WTC11 (cell line): ENCODE measurements around the gene SRSF3. TPM values are rescaled to one million over a fixed set of nuclear protein-coding genes. Genes with fewer than 3 reads are reported as not detected.

Source experiments
- ATAC-seq: fragments of 200-7000 bp; cut with Tn5 transposase; 2 replicates; pipeline ENCODE4 v1.10.0; 2021; ENCODE audit warnings: mild to moderate bottlenecking, moderate library complexity
- CTCF ChIA-PET: fragments of 300-600 bp; sonication (Branson Sonifier 250); formaldehyde crosslinking; loops from one replicate; lab custom pipeline; 2021; ENCODE audit warnings: antibody characterized with exemption; lab: Charles Lee
- POLR2A ChIA-PET: fragments of 350-600 bp; sonication (Branson Sonifier 250); formaldehyde crosslinking; loops from one replicate; lab custom pipeline; 2021; ENCODE audit warnings: antibody characterized with exemption; lab: Charles Lee
- DNase-seq: peaks from one replicate; pipeline ENCODE4 v3.0.0; 2021; ENCODE audit warnings: low spot score
- H3K27ac Mint-ChIP-seq: 2 replicates; pipeline ENCODE4 v1.8.0; 2021; ENCODE audit warnings: mixed read lengths
- H3K27me3 Mint-ChIP-seq: 2 replicates; pipeline ENCODE4 v1.8.0; 2021; ENCODE audit warnings: low read depth, mild to moderate bottlenecking, moderate library complexity, mixed read lengths
- H3K36me3 Mint-ChIP-seq: 2 replicates; pipeline ENCODE4 v1.8.0; 2021; ENCODE audit warnings: mixed read lengths
- H3K4me1 Mint-ChIP-seq: 2 replicates; pipeline ENCODE4 v1.8.0; 2022; ENCODE audit warnings: mixed read lengths
- H3K4me3 Mint-ChIP-seq: 2 replicates; pipeline ENCODE4 v1.8.0; 2021; ENCODE audit warnings: mild to moderate bottlenecking, moderate library complexity, mixed read lengths
- H3K9me3 Mint-ChIP-seq: 2 replicates; pipeline ENCODE4 v1.8.0; 2021; ENCODE audit warnings: mixed read lengths
- AR ChIP-seq: fragments of 250-450 bp; sonication (Bioruptor Pico); IDR thresholded peaks from 2 replicates; pipeline ENCODE4 v1.9.0; 2021; ENCODE audit warnings: mild to moderate bottlenecking
- CBFB ChIP-seq: sonication (generic); formaldehyde crosslinking; IDR thresholded peaks from 2 replicates; pipeline ENCODE4 v1.8.1; 2022; ENCODE audit warnings: mild to moderate bottlenecking, low read depth, missing genetic modification reagents
- CREM ChIP-seq: sonication (generic); formaldehyde crosslinking; IDR thresholded peaks from 2 replicates; pipeline ENCODE4 v1.8.1; 2022; ENCODE audit warnings: mild to moderate bottlenecking, missing genetic modification reagents, moderate library complexity
- E2F5 ChIP-seq: sonication (generic); formaldehyde crosslinking; IDR thresholded peaks from 2 replicates; pipeline ENCODE4 v1.8.1; 2022; ENCODE audit warnings: mild to moderate bottlenecking, moderate library complexity, missing genetic modification reagents
- GTF2I ChIP-seq: fragments of 250-450 bp; sonication (Bioruptor Pico); conservative IDR thresholded peaks from 2 replicates; pipeline ENCODE4 v1.4.0; 2021; ENCODE audit warnings: mild to moderate bottlenecking
- IRF1 ChIP-seq: sonication (generic); formaldehyde crosslinking; IDR thresholded peaks from 2 replicates; pipeline ENCODE4 v1.8.0; 2023; ENCODE audit warnings: missing genetic modification reagents
- MYBL2 ChIP-seq: sonication (generic); formaldehyde crosslinking; IDR thresholded peaks from 2 replicates; pipeline ENCODE4 v1.8.1; 2023; ENCODE audit warnings: mild to moderate bottlenecking, moderate library complexity, missing genetic modification reagents
- NFATC4 ChIP-seq: fragments of 250-450 bp; sonication (Bioruptor Pico); IDR thresholded peaks from 2 replicates; pipeline ENCODE4 v1.9.0; 2021; ENCODE audit warnings: mild to moderate bottlenecking
- NFE2L1 ChIP-seq: sonication (generic); formaldehyde crosslinking; IDR thresholded peaks from 2 replicates; pipeline ENCODE4 v1.8.1; 2023; ENCODE audit warnings: missing genetic modification reagents
- NR1H2 ChIP-seq: sonication (generic); formaldehyde crosslinking; IDR thresholded peaks from 2 replicates; pipeline ENCODE4 v1.9.0; 2021; ENCODE audit warnings: mild to moderate bottlenecking, moderate library complexity, missing genetic modification reagents
- PREB ChIP-seq: sonication (generic); formaldehyde crosslinking; IDR thresholded peaks from 2 replicates; pipeline ENCODE4 v1.8.1; 2022; ENCODE audit warnings: mild to moderate bottlenecking, missing genetic modification reagents, moderate library complexity, borderline replicate concordance
- TEAD1 ChIP-seq: sonication (generic); formaldehyde crosslinking; IDR thresholded peaks from 2 replicates; pipeline ENCODE4 v1.8.0; 2022; ENCODE audit warnings: mild to moderate bottlenecking, missing genetic modification reagents
- TEAD4 ChIP-seq: sonication (generic); formaldehyde crosslinking; IDR thresholded peaks from 2 replicates; pipeline ENCODE4 v1.8.0; 2022; ENCODE audit warnings: mild to moderate bottlenecking, missing genetic modification reagents
- TP53 ChIP-seq: sonication (generic); formaldehyde crosslinking; IDR thresholded peaks from 2 replicates; pipeline ENCODE4 v1.8.1; 2023; ENCODE audit warnings: mild to moderate bottlenecking, missing genetic modification reagents
- USF1 ChIP-seq: sonication (generic); formaldehyde crosslinking; IDR thresholded peaks from 2 replicates; pipeline ENCODE4 v1.8.0; 2022; ENCODE audit warnings: mild to moderate bottlenecking, missing genetic modification reagents
- ZNF219 ChIP-seq: sonication (generic); formaldehyde crosslinking; IDR thresholded peaks from 2 replicates; pipeline ENCODE4 v1.8.0; 2023; ENCODE audit warnings: missing genetic modification reagents, mild to moderate bottlenecking, borderline replicate concordance
- ZNF317 ChIP-seq: sonication (generic); formaldehyde crosslinking; IDR thresholded peaks from 2 replicates; pipeline ENCODE4 v1.8.1; 2023; ENCODE audit warnings: low read depth, mild to moderate bottlenecking, moderate library complexity, missing genetic modification reagents, borderline replicate concordance
- ZSCAN18 ChIP-seq: fragments of 250-450 bp; sonication (Bioruptor Pico); IDR thresholded peaks from 2 replicates; pipeline ENCODE4 v2.1.2; 2022; ENCODE audit warnings: mild to moderate bottlenecking, moderate library complexity
- total RNA-seq: library from RNA; stranded (reverse); gene quantifications from 3 replicates; pipeline ENCODE4 v1.2.3, GENCODE V29; 2021

The SRSF3 gene
- total RNA-seq, 1 experiment from 2014 or later: 554 TPM

GRCh38 chr6:36596356-36596755 is 2.2 kb downstream of the SRSF3 start (continued):
- TF ChIP-seq ZNF219 (no peak), ZSCAN18 (no peak), ZNF317 (CRISPR knock-in tag) (no peak), IRF1 (no peak), NR1H2 (no peak), NFE2L1 (CRISPR knock-in tag) (no peak), MYBL2 (CRISPR knock-in tag) (no peak), PREB (CRISPR knock-in tag) (no peak)

GRCh38 chr6:36597775-36598174 is 3.6 kb downstream of the SRSF3 start:
- DNase-seq (peak; percentile 1), ATAC-seq (no peak)
- ChIA-PET CTCF (interaction anchor here (0.6 to 1.0 kb wide), 3 partner anchors 9 to 472 kb away, joined by 3 read pairs; no protein-coding TSS in a partner anchor), POLR2A (interaction anchor here (0.6 to 1.5 kb wide), 3 partner anchors 11 to 21 kb away, joined by 3 to 6 read pairs (median 6); no protein-coding TSS in a partner anchor)
- Mint-ChIP-seq H3K36me3 (peaks cover 86% of the 10 kb centered on the region), H3K9me3 (no peaks in the 10 kb centered on the region), H3K4me3 (peak overlapping the region; percentile 98), H3K4me1 (peaks cover 46% of the 10 kb centered on the region), H3K27me3 (peaks cover 4% of the 10 kb centered on the region), H3K27ac (peak overlapping the region; percentile 92)
- TF ChIP-seq TEAD4 (CRISPR knock-in tag) (no peak), CREM (CRISPR knock-in tag) (no peak), CBFB (CRISPR knock-in tag) (no peak), TEAD1 (CRISPR knock-in tag) (no peak), NFATC4 (CRISPR knock-in tag) (no peak), TP53 (no peak), GTF2I (no peak), USF1 (CRISPR knock-in tag) (no peak), AR (CRISPR knock-in tag) (no peak), E2F5 (CRISPR knock-in tag) (no peak), NR1H2 (no peak)
